Adrenal gland (tissue), 12 donors: Measurements from ENCODE around the gene PDC. TPM values are rescaled to one million over a fixed set of nuclear protein-coding genes. Genes with fewer than 3 reads are reported as not detected.

ENCODE experiments used
- DNase-seq, 7 donors: peaks; one replicate each; pipeline ENCODE4 v3.0.0-alpha.2; 2019 to 2020
- H3K27ac ChIP-seq, 5 donors: fragments of 200-600 bp; sonication (generic) in 4 of 5; 1 replicate in 3 of 5; 2 replicates in 2 of 5; pipeline versions ENCODE4 v1.5.1 to v1.8.0; 2016 to 2020; ENCODE audit warnings: mild to moderate bottlenecking in 1 of 5
- H3K27me3 ChIP-seq: fragments of 200-600 bp; 2 replicates; pipeline ENCODE4 v1.8.0; 2021
- H3K36me3 ChIP-seq, 2 donors: fragments of 200-600 bp; replicated peaks in 1 of 2; 1 replicate in 1 of 2; 2 replicates in 1 of 2; pipeline versions ENCODE4 v1.5.1 to v1.8.0; 2018 to 2022
- H3K4me1 ChIP-seq, 2 donors: fragments of 200-600 bp; replicated peaks in 1 of 2; 1 replicate in 1 of 2; 2 replicates in 1 of 2; pipeline versions ENCODE4 v1.5.1 to v1.8.0; 2018 to 2021
- H3K4me3 ChIP-seq, 4 donors: fragments of 200-600 bp; sonication (generic) in 3 of 4; one replicate each; pipeline ENCODE4 v1.5.1; 2016 to 2018
- H3K9me3 ChIP-seq, 3 donors: fragments of 200-600 bp; sonication (generic) in 1 of 3; replicated peaks in 1 of 3; 1 replicate in 2 of 3; 2 replicates in 1 of 3; pipeline versions ENCODE4 v1.5.1 to v1.8.0; 2016 to 2021
- POLR2A ChIP-seq, 2 donors: fragments of 450-650 bp; IDR thresholded peaks; one replicate each; pipeline ENCODE4 v1.6.1; 2017; ENCODE audit warnings: antibody characterized with exemption in 2 of 2, mild to moderate bottlenecking in 2 of 2, moderate library complexity in 1 of 2
- WGBS, 4 donors: extraction: QIAGEN DNeasy Blood & Tissue Kit in 2 of 4; methylation state at CpG; one replicate each; pipeline versions ENCODE4 v1.1.5 to v1.1.7; 2013 to 2017; 5-methylcytosine and 5-hydroxymethylcytosine counted together
- intact Hi-C, 2 donors: fragments of 100-400 bp; cut with DNase I; formaldehyde crosslinking; loops; one replicate each; pipeline versions ENCODE4 v1.14.1 to v1.15.0; 2022 to 2023
- polyA plus RNA-seq, 3 donors: library from polyadenylated mRNA; stranded (reverse); fragments of 200-250 nt in 2 of 3; fragments of 350-450 nt in 1 of 3; fragmentation: Illumina TruSeq in 1 of 3; extraction: RNeasy Lipid Tissue Mini Kit (QIAGEN cat#74804) in 1 of 3; gene quantifications; one replicate each; pipeline ENCODE4 v1.2.3, GENCODE V29; 2013 to 2014
- total RNA-seq, 9 donors: library from RNA; depleted of rRNA in 4 of 9; stranded (reverse); fragments of >200 nt in 4 of 9; fragments of 120-200 nt in 1 of 9; fragmentation: NEBNext Ultra II Directional in 1 of 9; extraction: Animal tissue kit (Norgen Biotek cat#: 25700) in 1 of 9; gene quantifications; one replicate each; pipeline versions ENCODE4 v1.1.0 to v1.2.4, GENCODE V29; 2013 to 2023
- TF ChIP-seq, protein P1 (sequence below), 6 experiments: fragments of 450-650 bp in 4 of 6; fragments of 200-600 bp in 2 of 6; sonication (generic) in 1 of 6; IDR thresholded peaks; 1 replicate in 5 of 6; 2 replicates in 1 of 6; pipeline versions ENCODE4 v1.5.1 to v1.8.0; 2016 to 2021; ENCODE audit warnings: antibody characterized with exemption in 6 of 6, mild to moderate bottlenecking in 2 of 6, moderate library complexity in 1 of 6
- donor health status: healthy with polysubstance abuse.
- donor health status: Bipolar disorder and iron deficiency.
- donor health status: DM: yes; HTN: yes; CAD: no.
- donor health status: DM: no; HTN: no; CAD: no.
- donor health status: DM: no; HTN: no; CAD: no.
- donor health status: DM: yes; HTN: yes; CAD: no.

Gene PDC
- total and polyA plus RNA-seq, 12 donors = not detected

DNA sequence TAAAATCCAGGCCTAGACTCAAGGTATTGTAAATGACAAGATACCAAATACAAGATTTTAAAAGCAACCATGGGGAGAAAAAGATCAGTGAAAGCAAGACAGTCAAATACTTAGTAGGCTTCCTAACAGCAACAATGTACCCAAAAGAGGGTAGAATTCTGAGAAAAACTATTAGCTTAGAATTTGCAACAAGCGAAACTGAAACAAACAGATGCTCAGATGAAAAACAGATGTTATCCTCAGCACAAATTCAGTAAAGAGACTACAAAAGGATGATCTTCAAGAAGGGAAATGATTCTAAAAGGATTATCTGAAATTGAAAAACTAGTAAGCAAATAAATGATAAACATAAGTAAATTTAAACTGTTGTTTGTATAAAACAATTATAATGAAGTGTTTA lies 40.0 kb downstream of the PDC start:
- H3K4me3 ChIP-seq = no peak overlapping the region
- TF ChIP-seq, protein P1, sequence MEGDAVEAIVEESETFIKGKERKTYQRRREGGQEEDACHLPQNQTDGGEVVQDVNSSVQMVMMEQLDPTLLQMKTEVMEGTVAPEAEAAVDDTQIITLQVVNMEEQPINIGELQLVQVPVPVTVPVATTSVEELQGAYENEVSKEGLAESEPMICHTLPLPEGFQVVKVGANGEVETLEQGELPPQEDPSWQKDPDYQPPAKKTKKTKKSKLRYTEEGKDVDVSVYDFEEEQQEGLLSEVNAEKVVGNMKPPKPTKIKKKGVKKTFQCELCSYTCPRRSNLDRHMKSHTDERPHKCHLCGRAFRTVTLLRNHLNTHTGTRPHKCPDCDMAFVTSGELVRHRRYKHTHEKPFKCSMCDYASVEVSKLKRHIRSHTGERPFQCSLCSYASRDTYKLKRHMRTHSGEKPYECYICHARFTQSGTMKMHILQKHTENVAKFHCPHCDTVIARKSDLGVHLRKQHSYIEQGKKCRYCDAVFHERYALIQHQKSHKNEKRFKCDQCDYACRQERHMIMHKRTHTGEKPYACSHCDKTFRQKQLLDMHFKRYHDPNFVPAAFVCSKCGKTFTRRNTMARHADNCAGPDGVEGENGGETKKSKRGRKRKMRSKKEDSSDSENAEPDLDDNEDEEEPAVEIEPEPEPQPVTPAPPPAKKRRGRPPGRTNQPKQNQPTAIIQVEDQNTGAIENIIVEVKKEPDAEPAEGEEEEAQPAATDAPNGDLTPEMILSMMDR (IDR thresholded peaks at IDR 0.05) = no peak
- no peak for TF ChIP-seq POLR2A (IDR thresholded peaks at IDR 0.05)
- intact Hi-C loops = no loop called here
- no peak for DNase-seq
- H3K36me3 ChIP-seq = peaks cover 0 to 10% of the 10 kb centered on the region in 2 donors
- H3K27me3 ChIP-seq = no peaks in the 10 kb centered on the region
- peaks cover 0 to under 1% of the 10 kb centered on the region in 2 donors for H3K4me1 ChIP-seq
- H3K27ac ChIP-seq = peak overlapping the region in 1 of 5 donors; percentile 40
- WGBS, 4 donors = 56 to 73% (median 61%) methylated on average over 1 of the region's 1 CpG
- H3K9me3 ChIP-seq = no peaks in the 10 kb centered on the region

DNA sequence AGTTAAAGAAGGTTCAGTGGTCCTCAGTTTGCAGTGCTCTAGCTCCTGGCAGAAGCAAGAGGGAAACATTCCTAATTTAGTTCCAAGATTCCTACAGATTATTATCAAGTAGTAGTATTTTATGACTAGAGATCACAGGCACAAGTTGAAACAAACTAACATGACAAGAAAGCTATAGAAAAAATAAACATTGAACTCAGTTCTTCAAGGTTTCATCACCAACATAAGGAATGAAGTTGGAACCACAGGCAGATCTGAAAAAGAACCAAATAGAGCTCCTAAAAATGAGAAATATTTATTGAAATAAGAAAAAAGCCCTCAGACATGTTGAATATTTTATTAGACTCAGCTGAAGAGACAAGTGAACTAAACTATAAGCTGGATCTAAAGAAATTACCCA lies 40.6 kb downstream of the PDC start:
- peaks cover 0 to 7% of the 10 kb centered on the region in 2 donors for H3K4me1 ChIP-seq
- H3K27me3 ChIP-seq = no peaks in the 10 kb centered on the region
- H3K9me3 ChIP-seq = no peaks in the 10 kb centered on the region
- H3K27ac ChIP-seq = peak overlapping the region in 1 of 5 donors; percentile 40
- DNase-seq = no peak
- no peak overlapping the region for H3K4me3 ChIP-seq
- H3K36me3 ChIP-seq = peaks cover 0 to 10% of the 10 kb centered on the region in 2 donors
- intact Hi-C loops = no loop called here
- TF ChIP-seq, protein P1 (IDR thresholded peaks at IDR 0.05) = no peak
- TF ChIP-seq POLR2A (IDR thresholded peaks at IDR 0.05) = no peak

DNA sequence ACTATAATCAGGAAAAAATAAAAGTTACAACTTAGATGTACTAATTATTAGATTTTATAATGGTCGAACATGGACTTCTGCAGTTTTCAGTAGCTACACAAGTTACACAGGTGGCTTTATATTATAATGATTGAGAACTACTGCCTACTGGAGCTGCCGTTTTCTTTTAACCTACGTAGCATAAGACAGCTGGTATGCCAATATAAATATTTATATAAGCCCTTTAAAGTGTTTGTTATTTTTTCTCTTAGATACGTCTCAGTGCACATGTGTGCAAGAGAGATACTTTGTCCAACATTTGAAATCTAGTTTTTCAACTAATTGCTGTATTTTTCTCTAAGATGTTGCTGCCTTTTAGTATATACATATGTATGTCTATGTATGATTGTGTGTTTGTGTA lies 42.4 kb downstream of the PDC start:
- H3K27ac ChIP-seq = no peak overlapping the region
- peaks cover 0 to 10% of the 10 kb centered on the region in 2 donors for H3K36me3 ChIP-seq
- TF ChIP-seq, protein P1 (IDR thresholded peaks at IDR 0.05) = no peak
- TF ChIP-seq POLR2A (IDR thresholded peaks at IDR 0.05) = no peak
- intact Hi-C loops = no loop called here
- DNase-seq = no peak
- peaks cover 0 to 7% of the 10 kb centered on the region in 2 donors for H3K4me1 ChIP-seq
- no peaks in the 10 kb centered on the region for H3K27me3 ChIP-seq
- H3K9me3 ChIP-seq = no peaks in the 10 kb centered on the region
- WGBS, 4 donors = 88 to 90% (median 89%) methylated on average over 4 of the region's 4 CpGs
- no peak overlapping the region for H3K4me3 ChIP-seq

GRCh38 chr1:186413319-186413718 lies 47.6 kb downstream of the PDC start:
- H3K27me3 ChIP-seq = no peaks in the 10 kb centered on the region
- 95 to 100% (median 96%) methylated on average over 1 of the region's 1 CpG for WGBS, 4 donors
- TF ChIP-seq, protein P1 (IDR thresholded peaks at IDR 0.05) = no peak
- no peak for TF ChIP-seq POLR2A (IDR thresholded peaks at IDR 0.05)
- no peak for DNase-seq
- no peaks in the 10 kb centered on the region for H3K9me3 ChIP-seq
- H3K36me3 ChIP-seq = peaks cover 0 to 16% of the 10 kb centered on the region in 2 donors
- intact Hi-C loops = no loop called here
- no peak overlapping the region for H3K4me3 ChIP-seq
- H3K27ac ChIP-seq = no peak overlapping the region
- peaks cover 0 to 7% of the 10 kb centered on the region in 2 donors for H3K4me1 ChIP-seq
